Cardiac fibroblast (primary cell): ENCODE data around the gene STX10.
"Not testable (repeated sequence)": the region's sequence is repeated elsewhere in the genome, so short reads cannot be mapped to it uniquely, and the experiment has no call there.

Experiments used
- DNase-seq, 2 donors: peaks; one replicate each; pipeline versions ENCODE4 v3.0.0 to v3.0.0-alpha.2; 2010; ENCODE audit warnings: low read depth in 2 of 2
- H3K4me3 ChIP-seq, 2 donors: replicated peaks in 1 of 2; 1 replicate in 1 of 2; 2 replicates in 1 of 2; pipeline ENCODE4 v1.5.1; 2011; ENCODE audit warnings: low read depth in 2 of 2, low read length in 2 of 2, mild to moderate bottlenecking in 2 of 2, moderate library complexity in 1 of 2
- CTCF ChIP-seq: IDR thresholded peaks from one replicate; pipeline ENCODE4 v1.5.1; 2011; ENCODE audit warnings: low read depth, mild to moderate bottlenecking, low read length, inconsistent platforms

STX10 gene, protein sequence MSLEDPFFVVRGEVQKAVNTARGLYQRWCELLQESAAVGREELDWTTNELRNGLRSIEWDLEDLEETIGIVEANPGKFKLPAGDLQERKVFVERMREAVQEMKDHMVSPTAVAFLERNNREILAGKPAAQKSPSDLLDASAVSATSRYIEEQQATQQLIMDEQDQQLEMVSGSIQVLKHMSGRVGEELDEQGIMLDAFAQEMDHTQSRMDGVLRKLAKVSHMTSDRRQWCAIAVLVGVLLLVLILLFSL

DNA sequence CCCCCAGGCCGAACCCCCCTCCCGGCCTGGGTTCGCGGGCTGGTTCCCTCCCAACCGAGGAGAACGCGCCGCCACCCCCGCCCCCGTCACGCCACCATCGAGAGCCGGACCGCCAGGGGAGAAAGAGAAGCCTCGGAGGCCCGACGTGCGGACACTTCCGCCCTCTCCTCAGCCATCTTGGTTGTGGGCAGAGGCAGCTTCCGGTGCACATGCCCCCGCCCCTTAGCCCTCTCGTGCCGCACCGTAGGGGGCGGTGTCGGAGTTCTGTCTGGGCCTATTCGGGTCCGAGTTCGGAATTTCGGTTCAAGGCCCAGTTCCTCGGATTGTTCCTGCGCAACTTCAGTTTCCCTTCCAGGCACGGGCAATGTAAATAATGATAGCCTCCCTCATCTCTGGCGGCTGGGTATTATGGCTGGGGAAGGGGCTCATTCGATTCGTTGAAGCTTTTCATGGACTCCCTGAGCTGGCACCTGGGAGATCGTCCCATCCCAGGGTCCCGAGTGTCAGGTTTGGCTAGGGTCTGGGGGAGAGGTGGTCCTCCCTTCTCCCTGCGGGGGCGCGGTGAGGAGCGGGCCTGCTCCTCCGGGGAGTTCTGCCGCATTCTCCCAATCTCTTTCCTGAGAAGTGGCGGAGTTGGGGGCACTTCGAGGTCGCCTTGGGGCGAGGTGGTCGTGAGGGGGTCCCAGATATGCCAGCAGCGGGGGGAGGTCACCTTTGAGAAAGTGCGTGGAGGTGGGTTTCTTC, at the start of gene STX10, which contains the start of gene IER2:
Gene STX10, minus strand, starts transcription at position 189 of the 744 bp plus-strand sequence. CDS start 202 bp downstream, outside the sequence.
Gene IER2, plus strand, starts transcription at position 225 of the 744 bp plus-strand sequence. CDS start 2,776 bp downstream, outside the sequence.
- peak; percentile 95 to 97 for DNase-seq
- H3K4me3 ChIP-seq: peak within 1 kb of the TSS; percentile 82 to 93
- TF ChIP-seq CTCF: peak; percentile 49

DNA sequence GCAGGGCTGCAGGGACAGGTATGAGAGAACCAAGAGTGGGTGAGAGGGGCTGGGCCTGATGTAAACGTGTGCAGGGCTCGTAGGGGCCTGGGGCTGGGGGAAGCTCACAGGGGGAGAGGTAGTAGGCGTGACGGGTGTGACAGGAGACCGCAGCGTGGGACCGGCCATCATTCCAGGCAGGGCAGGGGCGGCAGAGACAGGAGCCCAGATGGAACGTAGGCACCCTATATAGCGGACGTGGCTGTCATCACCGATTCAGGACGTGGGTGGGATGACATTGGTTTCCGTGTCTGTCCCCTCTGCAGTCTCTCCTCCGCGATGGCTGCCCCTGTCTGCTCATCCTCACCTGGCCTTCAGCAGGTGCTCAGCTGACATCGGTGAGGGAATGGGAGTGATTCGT, 48.5 kb upstream of the STX10 start:
- DNase-seq: no peak
- TF ChIP-seq CTCF: no peak
- H3K4me3 ChIP-seq: no peak overlapping the region

DNA sequence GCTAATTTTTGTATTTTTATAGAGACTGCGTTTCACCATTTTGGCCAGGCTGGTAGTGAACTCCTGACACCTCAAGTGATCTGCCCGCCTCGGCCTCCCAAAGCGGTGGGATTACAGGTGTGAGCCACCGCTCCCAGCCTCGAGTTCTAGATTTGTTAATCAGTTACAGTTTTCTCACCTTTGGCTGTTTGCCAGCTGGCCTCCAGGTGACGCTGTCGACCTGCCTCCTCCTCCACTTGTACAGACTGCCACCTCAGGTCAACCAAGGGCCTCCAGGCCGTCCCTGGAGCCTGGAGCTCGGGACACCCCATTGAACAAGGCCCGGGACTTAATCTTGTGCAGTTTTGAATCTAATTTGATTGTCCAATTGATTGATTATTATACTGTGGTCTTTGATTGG, 45.5 kb upstream of the STX10 start:
- no peak for DNase-seq
- no peak for TF ChIP-seq CTCF
- H3K4me3 ChIP-seq: no peak overlapping the region

GRCh38 chr19:13190781-13191540, 40.8 kb upstream of the STX10 start:
- no peak overlapping the region for H3K4me3 ChIP-seq
- no peak for TF ChIP-seq CTCF
- no peak for DNase-seq

DNA sequence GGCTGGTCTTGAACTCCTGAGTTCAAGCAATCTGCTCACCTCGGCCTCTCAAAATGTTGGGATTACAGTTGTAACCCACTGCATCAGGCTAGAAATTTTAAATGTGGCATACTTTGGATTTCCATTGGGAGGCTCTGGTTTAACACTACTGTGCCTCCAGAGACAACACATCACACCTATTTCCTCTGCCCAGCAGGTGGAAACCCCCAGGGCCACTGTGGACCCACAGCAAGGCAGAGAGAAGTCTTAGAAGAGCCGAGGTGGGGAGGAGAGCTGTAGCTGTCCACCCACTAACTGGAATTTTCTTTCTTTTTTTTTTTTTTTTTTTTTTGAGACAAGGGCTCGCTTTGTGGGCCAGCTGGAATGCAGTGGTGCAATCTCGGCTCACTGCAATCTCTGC, 39.4 kb upstream of the STX10 start:
- TF ChIP-seq CTCF: no peak
- no peak for DNase-seq

DNA sequence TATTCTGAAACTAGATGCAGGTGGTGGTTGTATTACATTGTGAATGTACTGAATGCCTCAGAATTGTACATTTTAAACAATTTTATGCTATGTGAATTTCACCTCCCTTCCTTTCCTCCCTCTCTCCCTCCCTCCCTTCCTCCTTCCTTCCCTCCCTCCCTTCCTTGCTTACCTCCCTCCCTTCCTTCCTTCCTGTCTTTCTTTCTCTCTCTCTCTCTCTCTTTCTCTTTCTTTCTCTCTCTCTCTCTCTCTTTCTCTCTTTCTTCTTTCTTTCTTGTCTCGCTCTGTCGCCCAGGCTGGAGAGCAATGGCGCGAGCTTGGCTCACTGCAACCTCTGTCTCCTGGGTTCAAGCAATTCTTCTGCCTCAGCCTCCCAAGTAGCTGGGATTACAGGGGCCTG, 37.2 kb upstream of the STX10 start:
- TF ChIP-seq CTCF: no peak
- DNase-seq: no peak
- H3K4me3 ChIP-seq: no peak overlapping the region

More for the DNA sequence above, 39.4 kb upstream of the STX10 start:
- H3K4me3 ChIP-seq: no peak overlapping the region

DNA sequence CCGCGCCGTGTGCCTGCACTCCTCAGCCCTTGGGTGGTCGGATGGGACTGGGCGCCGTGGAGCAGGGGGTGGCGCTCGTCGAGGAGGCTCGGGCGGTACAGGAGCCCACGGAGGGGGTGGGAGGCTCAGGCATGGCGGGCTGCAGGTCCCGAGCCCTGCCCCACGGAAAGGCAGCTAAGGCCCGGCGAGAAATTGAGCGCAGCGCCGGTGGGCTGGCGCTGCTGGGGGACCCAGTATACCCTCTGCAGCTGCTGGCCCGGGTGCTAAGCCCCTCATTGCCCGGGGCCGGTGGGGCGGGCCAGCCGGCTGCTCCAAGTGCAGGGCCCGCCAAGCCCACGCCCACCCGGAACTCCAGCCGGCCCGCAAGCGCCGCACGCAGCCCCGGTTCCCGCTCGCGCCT, 36.5 kb upstream of the STX10 start:
- not testable (repeated sequence) for DNase-seq, H3K4me3 ChIP-seq

- not testable (repeated sequence) for H3K4me3 ChIP-seq, DNase-seq
Measured at GRCh38 chr19:13185763-13186657, 35.8 kb upstream of the STX10 start.

GRCh38 chr19:13184926-13185325, 34.8 kb upstream of the STX10 start:
- not testable (repeated sequence) for DNase-seq, H3K4me3 ChIP-seq
